SK-N-MC (cell line): Measurements from ENCODE around the gene RMI2.

Experiments used
- DNase-seq: peaks from one replicate; pipeline ENCODE4 v3.0.0-alpha.2; 2011; ENCODE audit warnings: low read depth, low spot score
- H3K27ac ChIP-seq: fragments of 200-600 bp; sonication (generic); 2 replicates; pipeline ENCODE4 v1.5.1; 2016; ENCODE audit warnings: mixed run types
- H3K36me3 ChIP-seq: fragments of 200-600 bp; sonication (generic); 2 replicates; pipeline ENCODE4 v1.6.1; 2017; ENCODE audit warnings: antibody characterized with exemption, low read length, mixed read lengths; ENCODE audit not compliant: insufficient read depth
- H3K4me3 ChIP-seq: fragments of 200-600 bp; sonication (generic); 2 replicates; pipeline ENCODE4 v1.5.1; 2016
- H3K9ac ChIP-seq: fragments of 200-600 bp; sonication (generic); 2 replicates; pipeline ENCODE4 v1.8.0; 2017; ENCODE audit warnings: mixed run types, mixed read lengths; ENCODE audit not compliant: insufficient read length
- H3K9me3 ChIP-seq: fragments of 200-600 bp; sonication (generic); 2 replicates; pipeline ENCODE4 v1.6.1; 2017; ENCODE audit warnings: low read depth, mild to moderate bottlenecking, antibody characterized with exemption, low read length, moderate library complexity, mixed read lengths
- EZH2 ChIP-seq: fragments of 200-600 bp; sonication (generic); IDR thresholded peaks from one replicate; pipeline ENCODE4 v1.6.1; 2017; ENCODE audit warnings: antibody characterized with exemption
- FOXP2 ChIP-seq: optimal IDR thresholded peaks from 2 replicates; pipeline ENCODE3; 2011; ENCODE audit warnings: mild to moderate bottlenecking, moderate library complexity; ENCODE audit not compliant: insufficient read depth; ENCODE audit errors: extremely low read length, control extremely low read depth
- POLR2AphosphoS5 ChIP-seq: IDR thresholded peaks from 2 replicates; pipeline ENCODE4 v1.6.1; 2012; ENCODE audit warnings: mild to moderate bottlenecking, low read depth, low read length, borderline replicate concordance

RMI2 gene

DNA sequence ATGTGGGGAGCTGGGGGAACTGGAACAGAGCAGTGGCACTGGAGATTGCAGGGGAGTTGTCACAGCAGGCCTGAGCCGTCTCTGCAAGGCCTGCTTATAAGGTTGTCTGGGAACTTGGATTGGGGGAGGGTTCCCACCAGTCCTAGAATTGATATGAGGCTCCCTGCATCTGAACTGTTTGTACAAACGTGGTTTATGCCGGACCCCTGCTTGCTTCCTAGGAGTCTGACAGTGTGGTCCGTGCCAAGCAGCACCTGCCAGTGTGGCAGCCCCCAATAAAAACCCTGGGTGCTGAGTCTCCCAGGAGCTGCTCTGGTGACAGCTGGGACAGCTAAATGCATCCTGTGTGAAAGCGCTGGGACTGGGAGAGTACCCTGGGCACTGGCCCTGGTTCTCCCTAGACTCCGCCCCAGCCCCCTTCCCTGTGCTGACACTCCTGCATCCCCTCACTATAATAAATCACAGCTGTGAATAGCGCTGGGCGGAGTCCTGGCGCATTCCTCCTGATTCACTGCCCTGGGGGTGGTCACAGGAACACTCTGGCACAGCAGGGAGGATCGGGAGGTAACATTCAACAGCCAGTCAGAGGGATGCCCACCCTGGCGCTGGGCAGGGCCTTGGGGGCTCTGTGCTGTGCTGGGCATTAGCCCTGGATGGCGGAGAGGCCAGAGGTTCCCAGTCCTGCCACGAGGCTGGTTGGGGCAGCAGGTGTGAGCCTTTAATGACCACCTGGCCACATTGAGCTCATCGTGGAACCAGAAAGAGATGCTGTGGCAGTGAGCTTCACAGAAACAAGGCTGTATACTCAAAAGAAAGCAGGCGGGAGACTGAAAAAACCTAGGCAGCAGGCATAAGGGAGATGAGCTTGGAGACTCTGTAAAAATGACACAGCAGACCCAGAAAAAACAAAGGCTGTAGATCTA is 45.6 kb downstream of the RMI2 start:
- no peak for DNase-seq

DNA sequence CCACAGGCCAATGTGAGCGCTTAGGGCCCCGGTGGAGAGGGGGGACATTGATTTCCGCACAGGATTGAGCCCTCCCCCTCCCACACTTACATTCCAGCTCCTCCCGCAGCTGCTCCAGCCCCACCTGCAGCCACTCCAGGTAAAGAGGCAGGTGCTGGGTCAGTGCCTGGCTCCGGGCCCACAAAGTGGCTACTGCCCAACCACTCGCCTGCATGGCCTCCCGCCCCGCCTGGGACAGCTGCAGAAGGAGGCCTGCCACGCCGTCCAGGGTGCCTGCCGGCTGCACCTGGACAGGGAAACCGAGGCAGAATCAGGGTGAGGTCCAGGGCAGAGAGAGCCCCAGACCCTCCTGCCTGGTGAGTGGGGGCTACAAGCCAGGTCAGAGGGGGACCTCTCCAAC is 46.3 kb downstream of the RMI2 start:
- Histone ChIP-seq H3K9ac (no peak overlapping the region), H3K36me3 (no peaks in the 10 kb centered on the region), H3K9me3 (no peaks in the 10 kb centered on the region), H3K27ac (no peak overlapping the region), H3K4me3 (no peak overlapping the region)
- TF ChIP-seq FOXP2 (no peak), EZH2 (no peak), POLR2AphosphoS5 (no peak)
- no peak for DNase-seq

More for the DNA sequence above, 45.6 kb downstream of the RMI2 start:
- H3K9me3 ChIP-seq: no peaks in the 10 kb centered on the region
- no peak overlapping the region for H3K4me3 ChIP-seq
- H3K36me3 ChIP-seq: no peaks in the 10 kb centered on the region
- TF ChIP-seq FOXP2 (no peak), POLR2AphosphoS5 (no peak), EZH2 (no peak)
- H3K27ac ChIP-seq: no peak overlapping the region
- H3K9ac ChIP-seq: no peak overlapping the region

DNA sequence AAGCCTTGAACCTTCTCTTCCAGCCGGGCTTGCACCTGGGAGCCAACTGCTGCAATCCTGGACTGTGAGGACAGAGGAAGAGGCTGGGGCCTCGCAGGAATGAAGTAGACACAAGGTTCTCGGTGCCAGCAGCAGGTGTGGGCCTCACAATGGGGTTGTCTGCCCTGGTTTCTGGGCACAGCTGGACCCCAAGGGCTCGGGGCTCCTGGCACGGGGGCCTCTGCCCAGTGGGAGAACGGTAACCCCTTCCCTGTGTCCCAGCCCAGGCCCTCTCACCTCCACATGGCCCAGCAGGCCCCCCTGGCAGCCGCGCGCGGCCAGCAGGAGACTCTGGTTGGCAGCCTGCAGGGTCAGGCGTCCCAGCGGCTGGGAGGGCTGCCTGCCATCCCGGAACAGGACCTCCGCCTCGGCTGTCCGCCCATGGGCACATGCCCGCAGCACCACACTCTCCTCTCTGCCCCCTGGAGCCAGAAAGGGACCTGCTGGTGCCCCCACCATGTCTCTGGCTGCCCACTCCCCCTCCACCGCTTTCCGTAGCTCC is 46.9 kb downstream of the RMI2 start:
- Histone ChIP-seq H3K9me3 (no peaks in the 10 kb centered on the region), H3K27ac (no peak overlapping the region), H3K4me3 (no peak overlapping the region), H3K9ac (no peak overlapping the region), H3K36me3 (no peaks in the 10 kb centered on the region)
- no peak for TF ChIP-seq POLR2AphosphoS5
- no peak for TF ChIP-seq FOXP2
- TF ChIP-seq EZH2: no peak
- DNase-seq: no peak

DNA sequence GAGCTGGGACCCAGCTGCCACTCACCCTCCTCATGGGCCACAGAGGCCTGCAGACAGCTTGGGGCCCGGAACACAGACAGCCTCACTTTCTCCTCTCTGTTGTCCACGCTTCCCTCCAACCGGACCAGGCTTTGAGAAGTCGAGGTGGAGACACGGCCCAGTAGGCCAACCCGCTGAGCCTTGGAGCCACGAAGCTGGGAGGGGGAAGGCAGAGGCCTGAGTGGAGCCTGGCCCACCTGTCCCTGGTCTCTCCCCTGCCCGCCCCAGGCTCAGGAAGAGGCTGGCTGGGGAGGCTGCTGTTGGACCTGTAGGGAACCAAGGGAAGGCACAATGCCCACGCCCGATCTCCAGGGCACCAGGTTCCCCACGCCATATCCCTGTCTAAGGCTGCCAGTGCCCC is 48.1 kb downstream of the RMI2 start:
- no peak for DNase-seq
- H3K9ac ChIP-seq: no peak overlapping the region
- H3K36me3 ChIP-seq: no peaks in the 10 kb centered on the region
- H3K27ac ChIP-seq: no peak overlapping the region
- H3K4me3 ChIP-seq: no peak overlapping the region
- TF ChIP-seq POLR2AphosphoS5 (no peak), EZH2 (no peak), FOXP2 (no peak)
- no peaks in the 10 kb centered on the region for H3K9me3 ChIP-seq

DNA sequence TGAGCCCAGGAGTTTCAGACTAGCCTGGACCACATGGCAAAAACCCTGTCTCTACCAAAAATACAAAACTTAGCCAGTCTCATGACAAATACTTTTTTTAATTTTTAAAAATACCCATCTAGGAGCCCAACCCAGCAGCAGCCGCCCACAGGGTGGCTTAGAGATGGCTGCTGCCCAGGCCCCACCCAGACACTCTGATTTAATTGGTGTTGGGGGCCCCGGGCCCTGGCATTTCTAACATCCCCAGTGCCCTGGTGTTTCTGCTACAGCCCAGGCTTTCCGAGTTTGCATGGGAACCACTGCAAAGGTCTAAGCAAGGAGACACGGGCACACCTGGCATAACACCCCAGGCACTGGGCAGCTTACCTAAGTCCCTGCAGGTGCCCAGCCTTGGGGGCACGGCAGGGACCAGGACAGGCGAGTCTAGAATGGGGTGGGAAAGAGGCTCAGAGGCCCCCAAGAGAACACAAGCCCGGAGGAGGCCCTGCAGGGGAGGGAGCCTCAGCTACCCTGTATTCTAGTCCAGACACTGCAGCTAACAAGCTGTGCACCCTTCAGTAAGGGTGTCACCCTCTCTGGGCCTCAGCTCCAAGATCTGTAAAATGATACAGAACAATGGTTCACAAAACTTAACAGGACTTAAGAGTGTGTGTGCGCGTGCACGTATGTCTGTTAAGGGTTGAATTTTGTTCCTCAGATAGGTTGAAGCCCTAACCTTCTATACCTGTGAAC is 48.8 kb downstream of the RMI2 start:
- no peak overlapping the region for H3K4me3 ChIP-seq
- no peaks in the 10 kb centered on the region for H3K9me3 ChIP-seq
- no peaks in the 10 kb centered on the region for H3K36me3 ChIP-seq
- TF ChIP-seq FOXP2 (no peak), POLR2AphosphoS5 (no peak), EZH2 (no peak)
- no peak for DNase-seq
- no peak overlapping the region for H3K27ac ChIP-seq
- H3K9ac ChIP-seq: no peak overlapping the region

- TF ChIP-seq POLR2AphosphoS5 (no peak), EZH2 (no peak), FOXP2 (no peak)
- no peak for DNase-seq
- Histone ChIP-seq H3K9ac (no peak overlapping the region), H3K27ac (no peak overlapping the region), H3K9me3 (no peaks in the 10 kb centered on the region), H3K4me3 (no peak overlapping the region), H3K36me3 (no peaks in the 10 kb centered on the region)
Measured at GRCh38 chr16:11394593-11394960, 49.3 kb downstream of the RMI2 start.

DNA sequence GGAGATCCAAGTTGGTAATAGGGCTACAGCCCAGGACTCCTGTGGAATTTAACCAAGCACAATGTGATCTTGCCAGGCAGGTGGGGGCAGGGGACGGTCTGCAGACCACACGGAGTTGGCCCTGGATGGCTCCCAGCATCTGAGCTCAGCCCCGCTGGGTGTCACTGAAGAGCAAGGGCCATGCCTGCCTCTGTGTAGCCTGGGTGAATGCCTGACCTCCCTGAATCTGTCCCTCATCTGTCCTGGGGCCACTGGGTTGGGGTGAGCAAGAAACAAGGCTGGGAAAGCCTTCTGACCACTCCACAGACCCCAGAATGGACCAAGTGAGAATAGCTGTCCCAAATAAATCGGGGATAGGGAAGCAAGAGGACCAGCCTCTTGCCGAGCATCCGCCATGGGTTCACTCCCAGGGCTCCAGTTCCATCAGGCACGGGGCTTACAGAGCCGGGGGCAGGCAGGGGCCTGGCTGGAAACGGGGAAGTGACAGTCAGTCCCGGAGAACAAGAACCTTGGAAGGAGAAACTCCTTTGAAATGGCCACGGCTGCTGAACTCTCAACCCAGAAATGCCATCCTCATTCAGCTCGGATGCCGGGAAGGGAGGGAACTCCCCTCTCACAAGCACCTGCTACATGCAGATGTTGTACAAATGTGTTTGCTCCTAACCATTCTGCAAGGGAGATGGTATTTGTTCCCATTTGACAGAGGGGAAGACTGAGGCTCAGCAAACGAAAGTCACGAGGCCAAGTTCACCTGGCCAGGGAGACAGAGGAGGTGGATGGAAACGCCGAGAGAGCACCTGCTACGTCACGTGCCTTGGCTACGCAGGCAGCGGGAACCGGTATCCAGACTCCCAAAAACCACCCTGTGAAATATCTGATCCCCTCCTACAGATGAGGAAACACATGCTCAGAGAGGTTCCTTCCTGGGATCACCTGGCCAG is 50.0 kb downstream of the RMI2 start:
- no peak overlapping the region for H3K9ac ChIP-seq
- no peak overlapping the region for H3K27ac ChIP-seq
- H3K9me3 ChIP-seq: no peaks in the 10 kb centered on the region
- no peak for TF ChIP-seq EZH2
- no peak for TF ChIP-seq FOXP2
- TF ChIP-seq POLR2AphosphoS5: no peak
- no peak overlapping the region for H3K4me3 ChIP-seq
- no peak for DNase-seq
- no peaks in the 10 kb centered on the region for H3K36me3 ChIP-seq

- Histone ChIP-seq H3K9ac (no peak overlapping the region), H3K36me3 (no peaks in the 10 kb centered on the region), H3K9me3 (no peaks in the 10 kb centered on the region), H3K27ac (no peak overlapping the region), H3K4me3 (no peak overlapping the region)
- no peak for TF ChIP-seq EZH2
- no peak for TF ChIP-seq POLR2AphosphoS5
- no peak for TF ChIP-seq FOXP2
- DNase-seq: no peak
Measured at GRCh38 chr16:11395949-11396240, 50.6 kb downstream of the RMI2 start.
